HG03039 (cell line): ENCODE measurements around the gene PFKFB4.

Experiments
- ATAC-seq: cut with Tn5 transposase; IDR thresholded peaks from one replicate; pipeline ENCODE4 v1.9.1; 2021; ENCODE audit warnings: mild to moderate bottlenecking, moderate library complexity; ENCODE audit not compliant: unreplicated experiment

The PFKFB4 gene

DNA sequence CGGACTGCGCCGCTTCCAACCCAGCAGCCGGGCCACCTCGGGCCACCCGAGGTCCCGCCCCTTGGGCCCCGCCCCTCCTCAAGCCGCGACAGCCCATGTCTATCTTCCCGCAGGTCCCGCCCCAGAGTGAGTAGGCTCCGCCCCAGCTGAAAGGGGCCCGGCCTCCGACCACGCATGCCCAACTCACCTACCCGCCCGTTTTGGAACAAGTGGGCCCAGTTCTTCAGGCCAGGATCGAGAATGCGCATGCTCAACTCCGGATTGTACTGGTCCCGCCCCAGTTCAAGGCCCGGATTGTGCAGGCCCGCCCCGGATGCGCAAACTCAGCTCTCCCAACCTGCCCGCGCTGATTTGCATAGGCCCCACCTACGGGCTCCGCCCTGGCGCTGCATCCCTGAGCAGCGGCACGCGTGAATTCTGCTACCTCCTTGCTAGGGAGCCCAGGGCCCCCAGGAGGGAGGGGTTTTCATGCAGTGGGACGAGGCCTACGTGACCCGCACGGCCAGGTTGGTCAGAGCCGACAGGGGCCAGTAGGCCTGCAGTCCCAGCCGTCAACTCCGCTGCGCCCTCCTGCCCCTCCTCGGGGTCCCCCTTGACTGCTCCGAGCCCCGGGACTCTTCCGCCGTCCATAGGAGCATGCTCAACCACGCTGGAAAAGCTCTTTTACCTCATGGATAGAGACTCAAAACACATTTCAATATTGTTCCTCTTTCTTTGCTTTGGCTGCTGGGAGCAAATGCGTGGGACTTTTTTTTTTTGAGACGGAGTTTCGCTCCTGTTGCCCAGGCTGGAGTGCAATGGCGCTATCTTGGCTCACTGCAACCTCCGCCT is at the start of gene PFKFB4:
Gene PFKFB4, minus strand, starts transcription at position 8 of the 831 bp plus-strand sequence. CDS start 26 bp downstream, outside the sequence.
- peak; percentile 82 for ATAC-seq

DNA sequence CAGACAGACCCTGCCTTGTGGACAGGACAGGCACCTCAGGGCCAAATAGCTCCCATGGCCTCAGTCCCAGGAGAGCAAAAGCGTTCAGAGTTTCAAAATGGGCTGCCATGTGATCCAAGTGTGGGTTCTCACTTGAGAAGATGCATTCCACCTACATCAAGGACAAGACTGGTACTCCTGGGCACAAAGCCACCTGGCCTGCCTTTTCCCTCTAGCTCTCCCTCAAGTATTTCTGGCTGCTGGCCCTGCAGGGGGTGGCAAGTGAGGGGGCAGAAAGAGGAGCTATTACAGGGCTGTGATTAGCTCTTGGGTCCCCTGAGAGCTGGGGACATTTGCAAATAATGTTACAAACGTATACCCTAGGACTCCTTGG is 45.0 kb upstream of the PFKFB4 start:
- ATAC-seq, result no peak

DNA sequence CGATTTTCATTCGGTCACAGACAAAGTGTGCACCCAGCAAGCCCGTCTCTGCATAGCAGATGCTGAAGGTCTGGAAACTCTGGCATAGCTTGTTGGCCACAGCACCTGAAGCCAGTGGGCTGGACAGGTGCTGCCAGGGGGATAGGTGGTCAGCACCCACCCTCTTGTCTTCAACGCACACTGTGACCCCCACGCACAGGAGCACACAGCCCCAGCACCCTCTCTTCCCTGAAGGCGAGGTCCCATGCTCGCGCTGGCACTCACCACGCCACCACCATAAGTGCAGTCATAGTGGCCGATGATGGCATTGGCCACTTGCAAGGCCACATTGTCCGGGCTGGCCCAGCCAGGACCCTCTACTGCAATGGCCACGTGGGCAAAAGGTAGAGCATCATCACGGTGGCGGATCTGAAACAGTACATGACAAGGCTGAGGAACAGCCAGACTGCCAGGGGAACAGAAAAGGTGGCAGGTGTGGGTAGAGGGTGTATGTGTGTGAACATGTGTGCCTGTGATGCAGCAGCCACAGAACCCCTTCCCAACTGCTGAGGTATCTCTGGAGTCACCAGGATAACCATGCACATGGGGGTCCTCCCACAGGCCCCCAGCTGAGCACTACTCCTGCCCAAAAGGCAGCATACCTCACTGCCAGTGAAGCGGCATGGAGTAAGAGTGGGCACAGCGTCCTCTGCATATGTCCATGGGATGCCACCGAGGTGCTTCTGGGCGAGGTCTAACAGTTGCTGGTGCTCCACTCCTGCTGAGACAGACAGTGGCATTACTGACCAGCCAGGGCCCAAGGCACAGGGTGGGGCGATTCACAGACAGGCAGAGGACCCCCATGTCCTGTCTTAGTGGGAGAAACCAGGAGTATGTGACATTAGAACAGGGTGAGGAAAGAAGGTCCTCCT is 44.4 kb upstream of the PFKFB4 start:
- ATAC-seq, result no peak

DNA sequence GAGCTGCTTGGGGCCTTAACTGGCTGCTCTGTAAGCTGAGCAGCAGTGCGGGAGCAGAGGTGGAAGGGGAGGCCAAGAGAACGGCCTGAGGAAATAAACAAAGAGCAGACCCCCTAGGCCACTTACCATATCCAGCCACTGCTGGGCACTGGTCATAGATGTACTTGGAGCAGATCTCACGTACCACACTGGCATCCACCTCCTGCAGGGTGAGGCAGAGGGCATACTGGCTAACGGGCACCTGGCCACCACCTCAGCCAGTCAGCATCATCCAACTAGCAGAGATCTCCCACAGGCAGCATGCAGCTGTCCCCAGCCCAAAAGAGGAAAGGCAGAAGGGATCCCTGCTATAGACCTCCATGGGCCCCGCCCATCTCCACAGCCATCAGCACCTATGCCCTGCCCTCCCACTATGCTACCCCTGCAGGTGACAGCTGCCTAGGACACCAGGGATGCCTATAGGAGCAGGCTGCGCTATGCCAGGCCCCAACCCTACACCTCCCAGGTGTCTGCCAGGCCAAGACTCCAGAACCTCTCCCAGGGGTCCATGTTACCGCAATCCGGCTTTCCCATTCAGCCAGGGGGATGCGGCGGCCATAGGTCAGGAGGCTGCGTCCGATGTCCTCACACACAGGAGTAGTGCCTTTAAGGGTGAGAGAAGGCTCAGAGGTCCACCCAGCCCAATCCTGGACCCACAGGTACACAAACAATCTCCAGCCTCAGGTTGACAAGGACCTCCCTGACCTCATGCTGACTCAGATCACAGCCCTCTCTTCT is 43.1 kb upstream of the PFKFB4 start:
- no peak for ATAC-seq

DNA sequence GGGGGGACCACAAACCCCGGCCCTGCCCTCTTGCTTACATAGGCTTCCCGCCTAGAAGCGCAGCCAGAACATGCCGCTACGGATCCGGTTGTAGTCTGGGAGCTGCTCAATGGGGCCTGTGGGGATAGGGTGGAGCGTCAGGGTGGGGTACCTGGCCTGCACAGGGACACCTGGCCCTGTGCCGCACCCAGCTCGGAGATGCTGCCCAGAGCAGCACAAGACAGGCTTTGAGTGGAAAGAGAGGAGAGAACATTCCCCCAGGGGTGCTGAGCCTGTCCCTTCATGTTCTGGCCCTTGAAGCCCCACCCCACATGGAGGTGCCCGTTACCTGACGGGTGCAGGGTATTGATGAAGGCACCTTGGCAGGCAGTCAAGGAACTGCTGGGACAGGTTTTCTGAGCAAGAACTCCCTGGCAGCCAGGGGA is 42.5 kb upstream of the PFKFB4 start:
- no peak for ATAC-seq

DNA sequence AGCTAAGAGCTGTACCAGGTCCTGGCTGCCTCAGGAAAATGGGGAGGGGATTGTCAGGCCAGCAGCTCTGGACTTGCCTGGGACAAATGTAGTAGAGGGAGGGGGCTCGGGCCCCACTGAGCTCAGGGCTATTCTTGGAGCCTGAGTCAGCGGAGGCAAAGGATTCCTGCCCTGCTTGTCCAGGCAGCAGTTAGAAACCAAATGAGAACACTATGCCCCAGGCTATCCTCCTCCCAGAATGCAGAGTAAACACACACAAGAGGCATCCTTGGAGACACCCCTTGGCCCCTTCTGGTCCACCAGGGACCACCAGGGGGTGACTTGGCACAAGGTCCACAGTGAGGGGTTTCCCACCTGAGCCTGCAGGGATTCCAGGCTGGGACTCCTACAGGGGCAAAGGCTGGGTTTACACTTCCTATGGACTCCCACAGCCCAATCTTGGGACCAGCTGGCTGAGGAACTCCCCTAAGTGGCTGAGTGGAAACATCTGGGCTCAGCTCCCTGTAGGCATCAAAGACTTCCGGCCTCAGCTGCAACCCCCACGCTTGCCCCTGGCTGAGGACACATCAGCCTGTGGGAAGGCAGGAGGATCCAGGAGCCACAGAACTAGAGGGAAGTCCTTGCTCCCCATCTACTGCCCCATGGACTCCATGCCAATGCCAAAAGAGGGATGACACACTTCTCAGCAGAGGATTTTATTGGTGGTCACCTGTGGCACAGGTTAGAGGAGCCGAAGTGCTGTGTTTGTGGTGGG is 41.9 kb upstream of the PFKFB4 start:
- no peak for ATAC-seq

GRCh38 chr3:48597408-48597800 is 40.8 kb upstream of the PFKFB4 start:
- ATAC-seq, result no peak

GRCh38 chr3:48596676-48597407 is 40.2 kb upstream of the PFKFB4 start:
- ATAC-seq, result no peak

GRCh38 chr3:48596157-48596556 is 39.6 kb upstream of the PFKFB4 start:
- no peak for ATAC-seq

- ATAC-seq, result no peak
Measured at GRCh38 chr3:48595526-48596121, 39.0 kb upstream of the PFKFB4 start.

- ATAC-seq, result no peak
Measured at GRCh38 chr3:48595075-48595525, 38.5 kb upstream of the PFKFB4 start, which contains the start of gene COL7A1. Gene COL7A1 (minus strand): TSS chr3:48595329. CDS start chr3:48595159, 170 bp downstream.

DNA sequence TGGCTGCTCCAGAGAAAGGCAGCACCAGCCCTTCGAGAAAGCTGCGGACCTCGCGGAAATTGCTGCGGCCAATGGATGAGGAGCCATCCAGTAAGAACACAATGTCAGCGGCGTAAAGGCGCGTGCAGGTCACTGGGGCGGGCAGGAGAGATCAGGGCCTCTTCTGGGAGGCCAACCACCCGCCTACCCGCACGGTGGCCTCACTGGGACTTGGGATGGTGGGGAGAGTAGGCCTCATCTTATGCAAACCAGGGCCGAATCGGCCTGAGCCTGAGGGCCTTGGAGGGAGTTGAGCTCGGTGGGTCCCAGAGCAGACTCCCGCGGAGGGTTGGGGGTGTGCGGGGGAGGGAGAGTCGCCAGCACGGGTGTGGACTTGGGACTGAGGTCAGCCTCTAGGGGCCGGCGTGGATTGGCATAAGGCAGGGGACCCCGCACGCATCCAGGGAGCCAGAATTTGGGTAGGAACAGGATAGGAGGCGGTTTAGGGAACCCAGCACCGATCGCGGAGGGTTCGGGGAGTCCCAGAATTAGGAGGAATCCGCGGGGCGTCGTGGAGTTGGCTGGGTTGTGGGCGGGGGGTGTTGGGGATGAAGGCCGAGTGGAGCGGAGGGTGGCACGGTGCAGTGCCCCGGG is 37.9 kb upstream of the PFKFB4 start:
- ATAC-seq, result no peak

DNA sequence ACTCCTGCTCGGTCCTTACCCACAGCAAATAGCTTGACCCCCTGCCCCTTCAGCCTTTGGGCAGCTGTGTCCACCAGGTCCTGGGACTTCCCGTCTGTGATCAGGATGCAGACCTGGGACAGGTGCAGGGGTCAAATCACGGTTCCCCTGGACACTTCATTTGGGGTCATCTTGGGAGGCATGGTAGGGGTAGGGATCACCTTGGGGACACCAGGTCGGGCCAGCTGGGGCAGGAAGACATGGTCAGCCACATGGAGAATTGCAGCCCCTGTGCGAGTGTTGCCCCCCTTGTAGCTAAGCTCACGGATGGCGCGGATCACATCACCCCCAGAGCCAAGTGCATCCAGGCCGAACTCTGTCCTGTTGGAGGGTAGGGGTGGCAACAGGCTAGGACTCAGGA is 36.7 kb upstream of the PFKFB4 start:
- no peak for ATAC-seq

GRCh38 chr3:48592519-48593087 is 36.0 kb upstream of the PFKFB4 start:
- ATAC-seq, result no peak

DNA sequence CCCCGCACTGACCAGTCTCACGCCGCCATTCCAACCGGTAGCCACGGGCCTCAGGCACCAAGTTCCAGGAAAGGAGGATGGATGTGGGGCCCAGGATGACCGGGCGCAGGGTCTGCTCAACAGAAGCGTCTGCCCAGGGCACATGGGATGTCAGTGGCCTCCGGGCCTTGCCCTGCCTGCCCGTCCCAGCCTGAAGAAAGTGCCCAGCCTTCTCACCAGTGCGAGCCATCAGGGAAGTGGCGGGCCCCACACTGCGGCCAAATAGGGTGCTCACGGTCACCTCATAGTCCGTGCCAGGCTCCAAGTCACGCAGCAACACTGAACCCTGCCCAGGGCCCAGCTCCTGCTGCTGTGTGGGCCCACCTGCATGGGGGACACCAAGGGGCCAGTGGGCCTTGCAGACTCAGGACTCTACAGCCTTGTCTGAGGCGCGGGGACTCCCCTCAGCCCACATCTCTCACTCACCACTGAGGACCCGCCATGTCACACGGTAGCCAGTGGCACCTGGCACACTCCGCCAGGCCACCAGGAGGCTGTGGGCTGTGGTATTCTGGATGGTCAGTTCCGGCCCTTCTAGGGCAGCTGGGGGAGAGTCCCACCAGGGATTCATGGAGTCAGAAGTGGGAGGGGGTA is 35.4 kb upstream of the PFKFB4 start:
- no peak for ATAC-seq

GRCh38 chr3:48591436-48591835 is 34.8 kb upstream of the PFKFB4 start:
- ATAC-seq, result no peak

DNA sequence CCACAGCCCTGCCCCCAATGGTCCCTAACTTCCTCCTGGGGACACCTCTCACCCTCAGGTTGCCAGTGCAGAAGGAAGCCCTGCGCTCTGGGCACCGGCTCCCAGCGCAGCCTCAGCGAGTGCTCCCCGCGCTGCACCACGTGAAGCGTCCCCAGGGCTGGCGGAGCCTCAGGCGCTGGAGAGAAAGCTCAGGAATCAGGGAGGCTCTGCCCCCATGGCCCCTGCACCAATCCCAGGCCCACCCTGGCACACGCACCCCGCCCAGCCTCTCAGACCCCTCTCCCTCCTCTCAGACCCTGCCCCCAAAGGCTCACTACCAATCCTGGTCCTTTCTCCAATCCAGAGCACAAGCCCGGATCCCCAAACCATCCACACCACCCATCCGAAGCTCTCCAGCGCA is 31.6 kb upstream of the PFKFB4 start:
- no peak for ATAC-seq

DNA sequence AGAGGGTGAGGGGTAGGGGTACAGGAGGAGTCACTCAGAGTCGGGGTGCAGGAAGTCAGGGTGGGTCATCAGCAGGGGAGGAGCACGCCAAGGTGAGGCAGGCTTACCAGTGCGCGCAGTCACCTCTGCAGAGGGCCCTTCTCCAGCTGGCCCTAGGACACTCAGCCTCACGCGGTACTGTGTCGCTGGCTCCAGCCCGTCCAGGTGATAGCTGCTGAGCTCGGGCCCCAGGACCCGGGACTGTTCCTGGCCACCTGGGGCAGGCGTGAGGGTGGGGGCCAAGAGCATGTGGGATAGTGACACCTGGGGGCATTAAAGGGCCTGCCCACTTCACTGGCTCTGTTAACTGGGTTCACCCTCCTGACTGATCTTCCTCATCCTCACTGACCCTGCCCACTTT is 31.1 kb upstream of the PFKFB4 start:
- no peak for ATAC-seq
